Rectal smooth muscle tissue (tissue), 1 donor: Measurements from ENCODE around the gene SLF2.

ENCODE experiments used
- H3K27ac ChIP-seq: one replicate; pipeline ENCODE4 v1.7.0; 2013; ENCODE audit warnings: low read depth, low read length, inconsistent platforms
- H3K27me3 ChIP-seq: one replicate; pipeline ENCODE4 v1.7.0; 2013; ENCODE audit warnings: low read length; ENCODE audit not compliant: control insufficient read depth, insufficient read depth
- H3K36me3 ChIP-seq: one replicate; pipeline ENCODE4 v1.7.0; 2013; ENCODE audit warnings: low read length; ENCODE audit not compliant: control insufficient read depth, insufficient read depth
- H3K4me1 ChIP-seq: one replicate; pipeline ENCODE4 v1.7.0; 2013; ENCODE audit warnings: low read length; ENCODE audit not compliant: control insufficient read depth, insufficient read depth
- H3K4me3 ChIP-seq: one replicate; pipeline ENCODE4 v1.7.0; 2013; ENCODE audit warnings: low read length
- H3K9ac ChIP-seq: one replicate; pipeline ENCODE4 v1.7.0; 2013; ENCODE audit warnings: low read length

SLF2 gene

DNA sequence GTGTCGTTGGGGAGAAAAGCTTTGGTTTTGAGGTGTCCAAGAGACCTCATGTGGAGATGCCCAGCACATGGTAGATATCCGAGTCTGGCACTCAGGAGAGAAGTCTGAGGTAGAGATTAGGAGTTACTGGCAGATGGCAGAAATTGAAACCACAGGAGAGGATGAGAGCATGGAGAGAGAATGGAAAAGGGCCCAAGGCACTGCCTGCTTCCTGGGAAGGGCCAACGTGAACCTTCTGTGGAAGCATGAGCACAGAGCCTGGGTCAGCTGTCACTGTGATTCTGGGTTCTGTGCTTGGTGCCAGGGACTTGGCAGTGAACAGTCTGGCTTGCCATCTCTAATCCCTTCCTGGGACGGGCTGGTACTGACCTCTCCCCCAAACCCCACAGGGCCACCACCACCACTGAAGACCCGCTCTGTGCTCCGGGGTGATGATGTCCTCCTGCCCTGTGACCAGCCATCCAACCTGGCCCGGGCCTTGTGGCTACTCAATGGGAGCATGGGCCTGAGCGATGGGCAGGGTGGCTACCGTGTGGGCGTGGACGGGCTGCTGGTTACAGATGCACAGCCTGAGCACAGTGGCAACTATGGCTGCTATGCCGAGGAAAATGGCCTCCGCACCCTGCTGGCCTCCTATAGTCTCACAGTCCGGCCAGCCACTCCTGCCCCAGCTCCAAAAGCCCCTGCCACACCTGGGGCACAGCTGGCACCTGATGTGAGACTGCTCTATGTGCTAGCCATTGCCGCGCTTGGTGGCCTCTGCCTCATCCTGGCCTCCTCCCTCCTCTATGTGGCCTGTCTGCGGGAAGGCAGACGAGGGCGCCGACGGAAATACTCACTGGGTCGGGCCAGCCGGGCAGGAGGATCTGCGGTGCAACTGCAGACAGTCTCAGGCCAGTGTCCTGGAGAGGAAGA, 70.4 kb downstream of the SLF2 start:
- no peak overlapping the region for H3K4me3 ChIP-seq
- peaks cover 25% of the 10 kb centered on the region for H3K36me3 ChIP-seq
- no peaks in the 10 kb centered on the region for H3K27me3 ChIP-seq
- H3K27ac ChIP-seq: no peak overlapping the region
- H3K4me1 ChIP-seq: peaks cover 14% of the 10 kb centered on the region
- no peak overlapping the region for H3K9ac ChIP-seq

DNA sequence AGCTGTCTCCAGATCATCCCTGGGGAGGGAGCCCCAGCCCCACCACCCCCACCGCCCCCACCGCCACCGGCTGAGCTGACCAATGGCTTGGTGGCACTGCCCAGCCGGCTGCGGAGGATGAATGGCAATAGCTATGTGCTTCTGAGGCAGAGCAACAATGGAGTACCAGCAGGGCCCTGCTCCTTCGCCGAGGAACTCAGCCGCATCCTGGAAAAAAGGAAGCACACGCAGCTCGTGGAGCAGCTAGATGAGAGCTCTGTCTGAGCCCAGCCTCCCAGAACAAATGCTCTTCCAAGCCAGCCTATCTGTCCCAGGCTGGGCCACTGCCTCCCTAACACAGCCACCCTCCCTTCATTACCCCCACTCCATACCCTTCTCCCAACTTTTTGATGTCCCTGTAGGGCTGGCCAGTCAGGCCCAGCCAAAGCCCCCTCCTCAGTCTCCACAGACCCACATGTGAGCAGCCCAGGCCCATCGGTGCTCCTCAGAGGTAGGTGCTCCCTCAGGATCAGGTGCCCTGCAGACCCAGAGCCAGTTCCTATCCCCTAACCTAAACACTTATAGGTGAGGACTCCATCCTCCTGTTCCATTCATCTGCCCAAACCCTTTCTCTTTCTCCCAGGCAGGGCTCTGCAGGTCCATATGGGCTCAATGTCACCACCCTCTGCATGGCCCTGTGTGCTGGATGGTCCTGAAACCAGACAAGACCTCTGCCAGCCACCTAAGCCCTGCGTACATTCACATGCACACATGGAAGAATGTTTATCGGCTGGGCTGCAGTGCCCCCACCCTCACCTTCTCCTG, 71.3 kb downstream of the SLF2 start:
- Histone ChIP-seq H3K4me1 (peaks cover 14% of the 10 kb centered on the region), H3K27me3 (no peaks in the 10 kb centered on the region), H3K36me3 (peaks cover 23% of the 10 kb centered on the region), H3K4me3 (no peak overlapping the region), H3K9ac (no peak overlapping the region), H3K27ac (no peak overlapping the region)

DNA sequence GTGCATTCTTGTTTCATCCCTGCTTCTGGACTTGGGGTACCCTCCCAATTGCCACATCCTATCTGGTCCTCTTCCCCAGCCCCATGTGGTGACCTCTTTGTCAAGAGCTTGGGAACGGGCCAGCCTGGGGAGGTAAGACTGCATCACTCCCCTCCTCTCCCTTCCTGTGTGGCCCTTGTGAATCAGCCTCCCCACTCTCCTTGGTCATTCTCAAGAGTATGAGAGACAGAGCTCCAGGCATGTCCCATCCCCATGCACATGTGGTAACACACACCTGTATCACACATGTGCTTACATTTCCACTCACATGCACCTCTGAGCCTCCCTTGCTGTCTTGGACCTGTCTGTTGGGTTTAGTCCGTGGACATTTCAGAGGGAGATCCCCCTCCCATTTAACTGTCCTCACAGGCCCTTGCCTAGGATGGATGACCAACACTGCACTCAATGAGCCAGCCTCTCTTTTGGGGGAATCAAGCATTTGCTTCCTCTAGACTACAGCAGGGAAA, 72.0 kb downstream of the SLF2 start:
- Histone ChIP-seq H3K27me3 (no peaks in the 10 kb centered on the region), H3K4me3 (no peak overlapping the region), H3K27ac (no peak overlapping the region), H3K36me3 (peaks cover 19% of the 10 kb centered on the region), H3K9ac (no peak overlapping the region), H3K4me1 (peaks cover 14% of the 10 kb centered on the region)

- no peak overlapping the region for H3K9ac ChIP-seq
- H3K4me1 ChIP-seq: peaks cover 14% of the 10 kb centered on the region
- H3K36me3 ChIP-seq: peaks cover 13% of the 10 kb centered on the region
- no peak overlapping the region for H3K4me3 ChIP-seq
- H3K27me3 ChIP-seq: no peaks in the 10 kb centered on the region
- no peak overlapping the region for H3K27ac ChIP-seq
Observed at GRCh38 chr10:100985336-100985735, 72.6 kb downstream of the SLF2 start.

- peak overlapping the region; percentile 49 for H3K9ac ChIP-seq
- H3K36me3 ChIP-seq: peaks cover 16% of the 10 kb centered on the region
- H3K27ac ChIP-seq: peak overlapping the region; percentile 79
- peak overlapping the region; percentile 95 for H3K4me3 ChIP-seq
- peaks cover 14% of the 10 kb centered on the region for H3K4me1 ChIP-seq
- H3K27me3 ChIP-seq: no peaks in the 10 kb centered on the region
Observed at GRCh38 chr10:100986623-100986951, 73.8 kb downstream of the SLF2 start.

DNA sequence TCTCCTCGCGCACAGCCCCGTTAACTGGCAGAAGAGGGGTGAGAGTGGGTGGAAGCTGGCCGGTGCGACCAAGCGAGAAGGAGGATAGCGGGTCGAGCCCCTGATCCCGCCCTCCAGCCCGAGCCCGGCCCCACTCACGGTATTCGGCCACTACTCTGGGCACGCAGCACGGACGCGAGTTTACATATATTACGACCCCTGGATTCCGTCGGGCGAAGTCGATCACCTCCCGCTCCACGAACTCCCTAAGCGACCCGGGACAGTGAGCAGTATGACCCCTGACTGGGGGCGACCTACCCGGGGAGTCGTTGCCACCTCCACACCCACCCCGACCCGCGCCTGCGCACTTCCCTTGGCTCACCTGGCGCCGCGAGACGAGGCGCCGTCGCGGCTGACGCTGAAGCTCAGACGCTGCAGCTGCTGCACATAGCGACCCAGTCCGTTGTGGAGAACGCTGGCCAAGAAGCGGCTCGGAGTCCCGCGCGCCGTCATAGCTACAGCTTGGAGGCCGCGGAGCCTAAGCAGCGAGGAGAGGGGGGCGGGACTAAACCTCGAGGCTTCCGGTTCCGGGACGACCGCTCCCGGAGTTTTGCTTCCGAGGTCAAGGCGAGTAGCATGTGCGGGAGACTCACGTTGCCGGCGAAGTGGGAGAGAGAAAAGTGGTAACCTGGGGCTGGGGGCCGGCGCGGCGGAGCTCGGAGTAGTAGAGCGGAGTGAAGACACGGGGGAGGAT, 74.4 kb downstream of the SLF2 start, which contains the start of the genes MRPL43 and TWNK:
TSS of gene MRPL43 (minus strand) at position 546 of the 733 bp plus-strand sequence. CDS start at position 492, 54 bp downstream.
TSS of gene TWNK (plus strand) at position 592 of the 733 bp plus-strand sequence. CDS start 668 bp downstream, outside the sequence.
- H3K4me3 ChIP-seq: peak within 1 kb of the TSS; percentile 95
- peak within 1 kb of the TSS; percentile 79 for H3K27ac ChIP-seq
- H3K9ac ChIP-seq: peak within 1 kb of the TSS; percentile 49
- H3K4me1 ChIP-seq: peaks cover 14% of the 10 kb centered on the region
- peaks cover 16% of the 10 kb centered on the region for H3K36me3 ChIP-seq
- H3K27me3 ChIP-seq: no peaks in the 10 kb centered on the region

DNA sequence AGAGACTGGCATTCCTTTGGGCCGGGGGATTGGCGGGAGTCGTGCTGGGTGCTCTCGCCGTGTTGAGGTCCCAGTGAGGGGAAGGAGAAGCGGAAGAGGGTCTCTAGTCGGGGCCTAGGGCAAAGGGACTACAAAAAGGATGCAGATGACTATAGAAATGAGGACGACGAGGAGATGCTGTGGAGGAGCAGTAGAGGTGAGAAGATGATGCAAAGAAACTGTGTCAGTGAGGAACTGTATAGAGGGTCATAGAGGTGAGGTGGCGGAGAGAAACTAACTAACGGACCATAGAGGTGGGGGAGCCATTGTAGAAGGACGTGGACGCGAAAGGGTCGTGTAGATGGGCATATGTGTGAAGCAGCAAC, 74.9 kb downstream of the SLF2 start:
- H3K36me3 ChIP-seq: peaks cover 16% of the 10 kb centered on the region
- H3K27ac ChIP-seq: peak overlapping the region; percentile 79
- H3K9ac ChIP-seq: peak overlapping the region; percentile 43
- peak overlapping the region; percentile 95 for H3K4me3 ChIP-seq
- no peaks in the 10 kb centered on the region for H3K27me3 ChIP-seq
- peaks cover 14% of the 10 kb centered on the region for H3K4me1 ChIP-seq

DNA sequence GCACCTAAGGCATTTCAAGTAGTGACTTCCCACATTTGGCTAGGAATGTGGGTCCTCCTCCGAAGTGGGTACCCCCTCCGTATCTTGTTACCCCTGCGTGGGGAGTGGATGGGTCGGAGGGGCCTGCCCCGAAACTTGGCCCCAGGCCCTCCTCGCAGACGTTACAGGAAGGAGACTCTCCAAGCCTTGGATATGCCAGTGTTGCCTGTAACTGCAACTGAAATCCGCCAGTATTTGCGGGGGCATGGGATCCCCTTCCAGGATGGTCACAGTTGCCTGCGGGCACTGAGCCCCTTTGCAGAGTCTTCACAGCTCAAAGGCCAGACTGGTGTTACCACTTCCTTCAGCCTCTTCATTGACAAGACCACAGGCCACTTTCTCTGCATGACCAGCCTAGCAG, 75.4 kb downstream of the SLF2 start:
- Histone ChIP-seq H3K9ac (no peak overlapping the region), H3K4me1 (peaks cover 14% of the 10 kb centered on the region), H3K27ac (no peak overlapping the region), H3K36me3 (peaks cover 16% of the 10 kb centered on the region), H3K27me3 (no peaks in the 10 kb centered on the region), H3K4me3 (peak overlapping the region; percentile 95)

- Histone ChIP-seq H3K4me3 (no peak overlapping the region), H3K4me1 (peaks cover 14% of the 10 kb centered on the region), H3K36me3 (peaks cover 16% of the 10 kb centered on the region), H3K27ac (no peak overlapping the region), H3K9ac (no peak overlapping the region), H3K27me3 (no peaks in the 10 kb centered on the region)
Observed at GRCh38 chr10:100989088-100989487, 76.3 kb downstream of the SLF2 start.

DNA sequence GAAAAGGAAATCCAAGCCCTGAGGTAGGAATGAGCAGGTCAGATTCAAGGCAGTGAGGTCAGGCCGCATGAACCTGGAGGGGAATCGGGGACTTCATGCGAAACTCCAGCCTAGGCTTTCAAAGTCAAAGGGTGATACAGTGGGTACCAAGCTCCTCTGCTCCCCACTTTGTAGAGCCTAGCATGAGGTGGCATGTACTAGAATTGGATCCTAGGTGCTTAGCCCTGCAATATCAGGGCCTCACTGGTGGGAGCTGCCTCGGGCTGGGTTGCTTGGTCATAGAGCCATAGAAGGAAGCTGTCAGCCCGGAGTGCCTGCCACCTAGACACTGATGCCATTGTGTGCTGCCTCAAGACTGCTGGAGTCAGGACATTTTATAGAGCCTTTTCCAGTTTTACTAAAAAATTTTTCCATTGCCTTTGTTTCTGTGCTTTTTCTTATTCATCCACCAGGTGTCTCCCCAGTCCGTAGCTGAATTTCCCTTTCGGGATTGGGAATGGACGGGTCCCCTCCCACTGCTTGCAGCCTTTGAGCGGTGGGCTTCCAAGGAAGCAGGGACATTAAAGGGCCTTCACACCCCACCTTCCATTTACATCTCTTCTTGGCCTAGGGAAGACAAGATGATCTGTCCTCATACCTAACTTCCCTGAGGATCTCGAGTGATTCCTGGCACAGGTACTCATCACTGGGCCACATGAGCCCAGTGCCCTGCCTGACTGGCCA, 81.4 kb downstream of the SLF2 start:
- no peak overlapping the region for H3K4me3 ChIP-seq
- no peaks in the 10 kb centered on the region for H3K27me3 ChIP-seq
- H3K9ac ChIP-seq: no peak overlapping the region
- H3K4me1 ChIP-seq: peaks cover 10% of the 10 kb centered on the region
- no peak overlapping the region for H3K27ac ChIP-seq
- peaks cover 11% of the 10 kb centered on the region for H3K36me3 ChIP-seq

DNA sequence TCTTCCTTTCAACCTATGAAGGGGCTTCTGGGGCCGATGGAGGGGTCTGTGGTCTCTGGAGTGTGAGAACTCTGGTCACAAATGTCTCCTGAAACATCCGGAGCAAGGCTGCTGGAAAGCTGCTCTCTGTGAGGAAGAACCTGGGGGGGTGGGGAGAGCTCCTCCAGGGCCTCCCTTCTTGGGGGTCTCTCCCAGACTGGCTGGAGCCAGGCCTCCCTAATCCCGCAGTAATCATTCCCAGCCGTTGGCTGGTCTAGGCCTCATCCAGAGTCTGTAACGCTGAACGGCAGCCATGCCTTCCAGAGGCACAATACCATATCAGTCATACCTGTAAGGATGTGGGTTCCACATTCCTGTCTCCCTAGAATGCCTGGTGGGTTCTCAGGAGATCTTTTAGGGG, 82.4 kb downstream of the SLF2 start:
- H3K36me3 ChIP-seq: peaks cover 11% of the 10 kb centered on the region
- H3K4me1 ChIP-seq: peaks cover 10% of the 10 kb centered on the region
- no peak overlapping the region for H3K9ac ChIP-seq
- no peak overlapping the region for H3K4me3 ChIP-seq
- no peaks in the 10 kb centered on the region for H3K27me3 ChIP-seq
- H3K27ac ChIP-seq: no peak overlapping the region
